Endothelial cell of umbilical vein (primary cell): ENCODE measurements around the gene KAZN. TPM values are rescaled to one million over a fixed set of nuclear protein-coding genes. Genes with fewer than 3 reads are reported as not detected.

ENCODE experiments used
- BruUV-seq: library from RNA; stranded (reverse); fragments of 400-500 nt; replicated peaks from 2 replicates; lab custom pipeline; 2021; lab: Mats Ljungman, UMichigan
- CTCF ChIA-PET: fragments of 300-600, 350-600 bp; sonication (Branson Sonifier 250); formaldehyde crosslinking; loops from one replicate; lab custom pipeline; 2021; ENCODE audit warnings: antibody characterized with exemption, inconsistent platforms; lab: Charles Lee
- POLR2A ChIA-PET: fragments of 300-600, 350-600 bp; sonication (Branson Sonifier 250); formaldehyde crosslinking; loops from one replicate; lab custom pipeline; 2021; ENCODE audit warnings: antibody characterized with exemption, inconsistent platforms; lab: Charles Lee
- DNase-seq: peaks from one replicate; pipeline ENCODE4 v3.0.0-alpha.2; 2011; ENCODE audit warnings: low read depth, low spot score
- FAIRE-seq: peaks from 2 replicates; lab custom pipeline; 2011; peaks lifted over from hg19 to GRCh38; lab: Jason Lieb, UNC
- H2AFZ ChIP-seq: 2 replicates; pipeline ENCODE4 v1.6.0; 2012; ENCODE audit warnings: low read depth, low read length, control low read depth, inconsistent platforms
- H3K27ac ChIP-seq: 2 replicates; pipeline ENCODE4 v1.5.1; 2011; ENCODE audit warnings: low read depth, mild to moderate bottlenecking, control low read depth, low read length, moderate library complexity; ENCODE audit not compliant: insufficient read depth
- H3K27me3 ChIP-seq, 2 experiments: 2 replicates each; pipeline versions ENCODE4 v1.6.0 to v1.6.1; 2011; ENCODE audit warnings: low read length in 2 of 2, mixed read lengths in 1 of 2; ENCODE audit not compliant: control insufficient read depth in 2 of 2, insufficient read depth in 2 of 2
- H3K36me3 ChIP-seq, 2 experiments: 2 replicates in 1 of 2; 3 replicates in 1 of 2; pipeline ENCODE4 v1.5.1; 2011; ENCODE audit warnings: low read length in 2 of 2, mild to moderate bottlenecking in 1 of 2, moderate library complexity in 1 of 2; ENCODE audit not compliant: control insufficient read depth in 2 of 2, insufficient read depth in 2 of 2; ENCODE audit errors: extremely low read depth in 1 of 2
- H3K4me1 ChIP-seq: 3 replicates; pipeline ENCODE4 v1.5.1; 2011; ENCODE audit warnings: mild to moderate bottlenecking, low read length; ENCODE audit not compliant: control insufficient read depth, insufficient read depth; ENCODE audit errors: extremely low read depth
- H3K4me2 ChIP-seq: 2 replicates; pipeline ENCODE4 v1.6.1; 2011; ENCODE audit warnings: low read length, control low read depth, mixed read lengths; ENCODE audit not compliant: insufficient read depth
- H3K4me3 ChIP-seq, 3 experiments: fragments of 200-600 bp in 1 of 3; sonication (generic), shearing (Covaris generic) in 1 of 3; replicated peaks in 1 of 3; 2 replicates each; pipeline ENCODE4 v1.5.1; 2011 to 2016; ENCODE audit warnings: control low read depth in 3 of 3, low read length in 3 of 3, mild to moderate bottlenecking in 2 of 3, inconsistent platforms in 1 of 3, low read depth in 1 of 3, moderate library complexity in 1 of 3; ENCODE audit not compliant: insufficient read depth in 1 of 3
- H3K79me2 ChIP-seq: 2 replicates; pipeline ENCODE4 v1.6.0; 2012; ENCODE audit warnings: low read length, inconsistent platforms; ENCODE audit not compliant: control insufficient read depth, insufficient read depth
- H3K9ac ChIP-seq: replicated peaks from 2 replicates; pipeline ENCODE3; 2011; ENCODE audit warnings: low read length, control low read depth; ENCODE audit not compliant: insufficient read depth; ENCODE audit errors: extremely low read depth
- H3K9me1 ChIP-seq: replicated peaks from 3 replicates; pipeline ENCODE4 v1.6.0; 2011; ENCODE audit warnings: mild to moderate bottlenecking, low read length; ENCODE audit not compliant: control insufficient read depth, insufficient read depth; ENCODE audit errors: extremely low read depth
- H3K9me3 ChIP-seq: replicated peaks from 2 replicates; pipeline ENCODE4 v1.5.1; 2012; ENCODE audit warnings: low read length, inconsistent platforms; ENCODE audit not compliant: control insufficient read depth, insufficient read depth
- H4K20me1 ChIP-seq: replicated peaks from 2 replicates; pipeline ENCODE3; 2011; ENCODE audit warnings: mild to moderate bottlenecking, low read length; ENCODE audit not compliant: control insufficient read depth, insufficient read depth; ENCODE audit errors: extremely low read depth
- CTCF ChIP-seq, 2 donors: IDR thresholded peaks; 1 replicate in 1 of 2; 2 replicates in 1 of 2; pipeline ENCODE4 v1.5.1; 2011; ENCODE audit warnings: low read length in 2 of 2, mild to moderate bottlenecking in 2 of 2, moderate library complexity in 2 of 2, control low read depth in 1 of 2, inconsistent platforms in 1 of 2, low read depth in 1 of 2; ENCODE audit not compliant: insufficient read depth in 1 of 2; ENCODE audit errors: extremely low read depth in 1 of 2
- EZH2 ChIP-seq: IDR thresholded peaks from 2 replicates; pipeline ENCODE4 v1.6.1; 2012; ENCODE audit warnings: borderline replicate concordance, low read depth, mild to moderate bottlenecking, moderate library complexity, low read length, inconsistent platforms; ENCODE audit not compliant: severe bottlenecking
- FOS ChIP-seq: IDR thresholded peaks from 2 replicates; pipeline ENCODE4 v1.6.1; 2011; ENCODE audit warnings: mild to moderate bottlenecking, low read length, moderate library complexity, borderline replicate concordance; ENCODE audit not compliant: insufficient read depth
- GATA2 ChIP-seq: IDR thresholded peaks from 2 replicates; pipeline ENCODE4 v1.7.0; 2011; ENCODE audit warnings: low read depth, mild to moderate bottlenecking, moderate library complexity, mixed read lengths, low read length; ENCODE audit not compliant: insufficient read length, insufficient read depth
- JUN ChIP-seq: IDR thresholded peaks from 2 replicates; pipeline ENCODE4 v1.6.1; 2011; ENCODE audit warnings: borderline replicate concordance, low read depth; ENCODE audit not compliant: insufficient read length, insufficient read depth
- MAX ChIP-seq: IDR thresholded peaks from 2 replicates; pipeline ENCODE4 v1.6.1; 2011; ENCODE audit not compliant: insufficient read depth, insufficient read length
- MYC ChIP-seq: IDR thresholded peaks from one replicate; pipeline ENCODE4 v1.6.1; 2011; ENCODE audit warnings: mild to moderate bottlenecking, low read depth, low read length
- POLR2A ChIP-seq: IDR thresholded peaks from 2 replicates; pipeline ENCODE4 v1.6.1; 2012; ENCODE audit warnings: low read depth, mild to moderate bottlenecking, control low read depth, low read length
- POLR2AphosphoS5 ChIP-seq: IDR thresholded peaks from 2 replicates; pipeline ENCODE4 v1.6.1; 2012; ENCODE audit warnings: low read depth, mild to moderate bottlenecking, control low read depth, low read length, moderate library complexity; ENCODE audit not compliant: insufficient read depth
- dilution Hi-C: fragments of 300-500 bp; cut with MboI; formaldehyde crosslinking; loops from one replicate; pipeline ENCODE4 v1.15.0; 2019; ENCODE audit warnings: low sequenced_read_pairs; ENCODE audit not compliant: extremely low pct_ligation_motif_present
- intact Hi-C: fragments of 100-400 bp; cut with micrococcal nuclease; formaldehyde crosslinking; loops from one replicate; pipeline ENCODE4 v1.10.0; 2022
- polyA plus RNA-seq, 4 experiments: library from polyadenylated mRNA; depleted of rRNA in 3 of 4; stranded (reverse) in 3 of 4; unstranded in 1 of 4; fragments of >200 nt; gene quantifications; 2 replicates each; pipeline versions ENCODE4 v1.2.1 to v1.2.3, GENCODE V29; 2011 to 2012; ENCODE audit warnings: missing spikeins in 1 of 4
- total RNA-seq: library from RNA; stranded (reverse); gene quantifications from 2 replicates; pipeline ENCODE4 v1.2.3, GENCODE V29; 2021

The KAZN gene
- total and polyA plus RNA-seq, 2 donors (not counting 3 experiments of a cell fraction or from before 2014, with no cell fraction given): 1.6 to 5.8 TPM

- Histone ChIP-seq H3K4me2 (no peak overlapping the region), H3K79me2 (no peaks in the 10 kb centered on the region), H3K27me3 (no peaks in the 10 kb centered on the region), H3K27ac (no peak overlapping the region), H3K9ac (no peak overlapping the region), H3K36me3 (no peaks in the 10 kb centered on the region), H2AFZ (no peak overlapping the region), H3K9me3 (no peaks in the 10 kb centered on the region), H3K4me3 (no peak overlapping the region), H4K20me1 (no peaks in the 10 kb centered on the region), H3K9me1 (no peaks in the 10 kb centered on the region), H3K4me1 (no peaks in the 10 kb centered on the region)
- POLR2A ChIA-PET: no interaction called here
- CTCF ChIA-PET: no interaction called here
- BruUV-seq: no TSS peak
- FAIRE-seq (no peak), DNase-seq (no peak)
- intact Hi-C loops (no loop called here), dilution Hi-C loops (no loop called here)
- no peak for TF ChIP-seq CTCF (IDR thresholded peaks at IDR 0.05; ENCODE audit: extremely low read depth in 1 of 2, insufficient read depth in 1 of 2, low read depth in 1 of 2, low read length in 2 of 2)
- no peak for TF ChIP-seq MAX
- no peak for TF ChIP-seq EZH2
- no peak for TF ChIP-seq POLR2A
- no peak for TF ChIP-seq POLR2AphosphoS5
- no peak for TF ChIP-seq JUN
- TF ChIP-seq GATA2: no peak
- no peak for TF ChIP-seq MYC
- no peak for TF ChIP-seq FOS
Measured at GRCh38 chr1:14903922-14904321, 305.4 kb downstream of the KAZN start.
